ENCODE measurements around the gene CD3E. TPM values are rescaled to one million over a fixed set of nuclear protein-coding genes. Genes with fewer than 3 reads are reported as not detected.

The CD3E gene
- total RNA-seq, 2 experiments from 2014 or later, result 483 to 515 TPM

- no peaks in the 10 kb centered on the region for H3K36me3 ChIP-seq (ENCODE audit: insufficient read depth, low read length)
- no peak overlapping the region for H3K4me3 ChIP-seq (ENCODE audit: low read length)
- Mint-ChIP-seq H3K27ac (no peak overlapping the region), H3K4me3 (no peak overlapping the region), H3K36me3 (ENCODE audit: low read depth) (no peaks in the 10 kb centered on the region), H3K9me3 (no peaks in the 10 kb centered on the region), H3K4me1 (ENCODE audit: low read depth) (peaks cover 25% of the 10 kb centered on the region), H3K27me3 (no peaks in the 10 kb centered on the region)
- intact Hi-C loops (cut with DNase I, micrococcal nuclease), result no loop called here
- CTCF ChIA-PET, result interaction anchor here (2.1 kb wide), 1 partner anchor 45 kb away, joined by 13 read pairs; no protein-coding TSS in a partner anchor
- H3K27me3 ChIP-seq (ENCODE audit: control insufficient read depth in 1 of 2, insufficient read depth in 2 of 2, low read length in 2 of 2), result no peaks in the 10 kb centered on the region
- no peaks in the 10 kb centered on the region for H3K9me3 ChIP-seq (ENCODE audit: control insufficient read depth in 1 of 2, insufficient read depth in 1 of 2, low read length in 2 of 2)
- ATAC-seq (ENCODE audit: poor library complexity) (no peak), DNase-seq (no peak)
- no peak for TF ChIP-seq CTCF (IDR thresholded peaks at IDR 0.05)
- H3K4me1 ChIP-seq (ENCODE audit: insufficient read depth, low read length), result peaks cover 15% of the 10 kb centered on the region
- POLR2A ChIA-PET, result interaction anchor here (2.3 kb wide), 1 partner anchor 52 kb away, joined by 7 read pairs; no protein-coding TSS in a partner anchor
- H3K27ac ChIP-seq (ENCODE audit: low read depth in 1 of 2, low read length in 2 of 2), result no peak overlapping the region
These were observed 10.5 kb upstream of the CD3E start for GRCh38 chr11:118294053-118294452.

GRCh38 chr11:118295199-118295598 is 9.3 kb upstream of the CD3E start:
- Histone ChIP-seq H3K4me1 (ENCODE audit: insufficient read depth, low read length) (peaks cover 15% of the 10 kb centered on the region), H3K36me3 (ENCODE audit: insufficient read depth, low read length) (no peaks in the 10 kb centered on the region), H3K9me3 (ENCODE audit: control insufficient read depth in 1 of 2, insufficient read depth in 1 of 2, low read length in 2 of 2) (no peaks in the 10 kb centered on the region), H3K4me3 (ENCODE audit: low read length) (no peak overlapping the region), H3K27me3 (ENCODE audit: control insufficient read depth in 1 of 2, insufficient read depth in 2 of 2, low read length in 2 of 2) (no peaks in the 10 kb centered on the region), H3K27ac (ENCODE audit: low read depth in 1 of 2, low read length in 2 of 2) (no peak overlapping the region)
- ChIA-PET POLR2A (interaction anchor here (0.7 to 2.5 kb wide), 15 partner anchors 9 to 97 kb away, joined by 3 to 16 read pairs (median 6); partner anchors contain the start of genes CD3D, CD3E, JAML and MPZL2), CTCF (interaction anchor here (0.6 to 4.1 kb wide), 32 partner anchors 9 to 97 kb away, joined by 3 to 56 read pairs (median 5); partner anchors contain the start of genes CD3D, CD3E, CD3G and JAML)
- no peak for TF ChIP-seq CTCF (IDR thresholded peaks at IDR 0.05)
- no peak overlapping the region for H3K27ac Mint-ChIP-seq
- H3K4me3 Mint-ChIP-seq, result no peak overlapping the region
- DNase-seq (peak in 1 of 14 experiments; percentile 59), ATAC-seq (ENCODE audit: poor library complexity) (no peak)
- H3K36me3 Mint-ChIP-seq (ENCODE audit: low read depth), result no peaks in the 10 kb centered on the region
- no peaks in the 10 kb centered on the region for H3K9me3 Mint-ChIP-seq
- H3K4me1 Mint-ChIP-seq (ENCODE audit: low read depth), result peaks cover 32% of the 10 kb centered on the region
- H3K27me3 Mint-ChIP-seq, result no peaks in the 10 kb centered on the region
- intact Hi-C loops (cut with DNase I, micrococcal nuclease), result loop anchor here in 1 of 2 experiments (5.0 kb wide), 1 partner anchor 192 kb away; no protein-coding TSS in a partner anchor

GRCh38 chr11:118295815-118296454 is 8.6 kb upstream of the CD3E start:
- Mint-ChIP-seq H3K27ac (peak overlapping the region; percentile 29), H3K36me3 (ENCODE audit: low read depth) (no peaks in the 10 kb centered on the region), H3K27me3 (no peaks in the 10 kb centered on the region), H3K4me3 (no peak overlapping the region), H3K4me1 (ENCODE audit: low read depth) (peaks cover 36% of the 10 kb centered on the region), H3K9me3 (no peaks in the 10 kb centered on the region)
- Histone ChIP-seq H3K36me3 (ENCODE audit: insufficient read depth, low read length) (no peaks in the 10 kb centered on the region), H3K4me3 (ENCODE audit: low read length) (no peak overlapping the region), H3K27ac (ENCODE audit: low read depth in 1 of 2, low read length in 2 of 2) (no peak overlapping the region), H3K27me3 (ENCODE audit: control insufficient read depth in 1 of 2, insufficient read depth in 2 of 2, low read length in 2 of 2) (no peaks in the 10 kb centered on the region), H3K9me3 (ENCODE audit: control insufficient read depth in 1 of 2, insufficient read depth in 1 of 2, low read length in 2 of 2) (no peaks in the 10 kb centered on the region), H3K4me1 (ENCODE audit: insufficient read depth, low read length) (peaks cover 12% of the 10 kb centered on the region)
- peak; percentile 85 for ATAC-seq (ENCODE audit: poor library complexity)
- POLR2A ChIA-PET, result interaction anchor here (0.7 to 2.5 kb wide), 15 partner anchors 9 to 97 kb away, joined by 3 to 16 read pairs (median 6); partner anchors contain the start of genes CD3D, CD3E, JAML and MPZL2
- intact Hi-C loops (cut with DNase I, micrococcal nuclease), result loop anchor here (1.0 to 5.0 kb wide), 4 partner anchors 19 to 192 kb away; no protein-coding TSS in a partner anchor
- CTCF ChIA-PET, result interaction anchor here (0.5 to 4.1 kb wide), 35 partner anchors 9 to 106 kb away, joined by 3 to 56 read pairs (median 5); partner anchors contain the start of genes CD3D, CD3E, CD3G and JAML
- peak in 12 of 14 experiments; percentile 23 to 81 (median 45) for DNase-seq
- peak; percentile 76 for TF ChIP-seq CTCF (IDR thresholded peaks at IDR 0.05)

Measured in CD4-positive, alpha-beta T cell (primary cell).